Hepatocyte (in vitro differentiated cells): Measurements from ENCODE around the gene TMEFF2. TPM values are rescaled to one million over a fixed set of nuclear protein-coding genes. Genes with fewer than 3 reads are reported as not detected.

Experiments used
- DNase-seq: peaks from one replicate; pipeline ENCODE4 v3.0.0-alpha.2; 2016; ENCODE audit warnings: low spot score
- H2AFZ ChIP-seq: fragments of 200-600 bp; sonication (generic); 2 replicates; pipeline ENCODE4 v1.6.0; 2016; ENCODE audit warnings: antibody characterized with exemption, mild to moderate bottlenecking
- H3K27ac ChIP-seq: fragments of 200-600 bp; sonication (generic); 2 replicates; pipeline ENCODE4 v1.5.1; 2016; ENCODE audit warnings: mild to moderate bottlenecking
- H3K27me3 ChIP-seq: fragments of 200-600 bp; sonication (generic); 2 replicates; pipeline ENCODE4 v1.6.1; 2016
- H3K36me3 ChIP-seq: fragments of 200-600 bp; sonication (generic); replicated peaks from 2 replicates; pipeline ENCODE4 v1.5.1; 2016; ENCODE audit warnings: low read depth; ENCODE audit not compliant: insufficient read depth
- H3K4me1 ChIP-seq: fragments of 200-600 bp; sonication (generic); 2 replicates; pipeline ENCODE4 v1.5.1; 2016; ENCODE audit warnings: mild to moderate bottlenecking, moderate library complexity; ENCODE audit not compliant: insufficient read depth
- H3K4me2 ChIP-seq: fragments of 200-600 bp; sonication (generic); 2 replicates; pipeline ENCODE4 v1.6.0; 2016
- H3K4me3 ChIP-seq: fragments of 200-600 bp; sonication (generic); 2 replicates; pipeline ENCODE4 v1.5.1; 2016; ENCODE audit warnings: mild to moderate bottlenecking
- H3K79me2 ChIP-seq: fragments of 200-600 bp; sonication (generic); 2 replicates; pipeline ENCODE4 v1.6.0; 2017; ENCODE audit warnings: mild to moderate bottlenecking
- H3K9me2 ChIP-seq: fragments of 200-600 bp; sonication (generic); replicated peaks from 2 replicates; pipeline ENCODE4 v1.6.0; 2017; ENCODE audit warnings: mild to moderate bottlenecking; ENCODE audit not compliant: insufficient read depth
- H3K9me3 ChIP-seq: fragments of 200-600 bp; sonication (generic); 2 replicates; pipeline ENCODE4 v1.5.1; 2016; ENCODE audit warnings: low read depth, mild to moderate bottlenecking
- H4K20me1 ChIP-seq: fragments of 200-600 bp; sonication (generic); 2 replicates; pipeline ENCODE4 v1.6.0; 2016; ENCODE audit warnings: mild to moderate bottlenecking; ENCODE audit not compliant: insufficient read depth, poor library complexity, severe bottlenecking
- CTCF ChIP-seq: fragments of 200-600 bp; sonication (generic); IDR thresholded peaks from 2 replicates; pipeline ENCODE4 v1.5.1; 2016; ENCODE audit warnings: antibody characterized with exemption, mild to moderate bottlenecking; ENCODE audit not compliant: poor library complexity
- EZH2 ChIP-seq: fragments of 200-600 bp; sonication (generic); IDR thresholded peaks from 2 replicates; pipeline ENCODE4 v1.6.1; 2016; ENCODE audit warnings: antibody characterized with exemption, mild to moderate bottlenecking, borderline replicate concordance
- EZH2phosphoT487 ChIP-seq: fragments of 200-600 bp; sonication (generic); IDR thresholded peaks from one replicate; pipeline ENCODE4 v1.6.1; 2018; ENCODE audit warnings: antibody characterized with exemption, mild to moderate bottlenecking, low read depth, moderate library complexity; ENCODE audit not compliant: unreplicated experiment, severe bottlenecking
- WGBS: methylation state at CpG from one replicate; pipeline ENCODE4 v1.1.6; 2016; ENCODE audit warnings: low lambda C conversion rate; ENCODE audit errors: missing lambda C conversion rate; 5-methylcytosine and 5-hydroxymethylcytosine counted together
- polyA plus RNA-seq: library from polyadenylated mRNA; unstranded; fragments of >200 nt; fragmentation: Nextera tagmentation; extraction: Ambion mirVana; gene quantifications from 2 replicates; pipeline ENCODE4 v1.2.1, GENCODE V29; 2016
- total RNA-seq: library from RNA; depleted of rRNA; stranded (reverse); fragments of >200 nt; gene quantifications from 2 replicates; pipeline ENCODE4 v1.2.3, GENCODE V29; 2014

TMEFF2 gene
- total and polyA plus RNA-seq, 2 experiments from 2014 or later, result 0.43 to 1.8 TPM

GRCh38 chr2:191912764-191913163, 282.0 kb downstream of the TMEFF2 start:
- H3K4me3 ChIP-seq, result no peak overlapping the region
- H3K9me2 ChIP-seq, result no peaks in the 10 kb centered on the region
- no peak for TF ChIP-seq CTCF
- no peak for TF ChIP-seq EZH2phosphoT487
- no peak for TF ChIP-seq EZH2
- H3K79me2 ChIP-seq, result no peaks in the 10 kb centered on the region
- no peaks in the 10 kb centered on the region for H3K36me3 ChIP-seq
- H3K4me2 ChIP-seq, result no peak overlapping the region
- H4K20me1 ChIP-seq, result no peaks in the 10 kb centered on the region
- H3K9me3 ChIP-seq, result no peaks in the 10 kb centered on the region
- H3K4me1 ChIP-seq, result peaks cover 5% of the 10 kb centered on the region
- DNase-seq, result no peak
- no peak overlapping the region for H2AFZ ChIP-seq
- 72% methylated on average over 3 of the region's 3 CpGs for WGBS
- no peak overlapping the region for H3K27ac ChIP-seq
- no peaks in the 10 kb centered on the region for H3K27me3 ChIP-seq

GRCh38 chr2:191910518-191910917, 284.2 kb downstream of the TMEFF2 start:
- Histone ChIP-seq H3K27me3 (no peaks in the 10 kb centered on the region), H2AFZ (no peak overlapping the region), H3K27ac (no peak overlapping the region), H3K4me3 (no peak overlapping the region), H3K79me2 (no peaks in the 10 kb centered on the region), H3K4me2 (no peak overlapping the region), H3K4me1 (no peaks in the 10 kb centered on the region), H3K9me3 (no peaks in the 10 kb centered on the region), H4K20me1 (no peaks in the 10 kb centered on the region), H3K9me2 (no peaks in the 10 kb centered on the region), H3K36me3 (no peaks in the 10 kb centered on the region)
- TF ChIP-seq CTCF, result no peak
- no peak for DNase-seq
- 91% methylated on average over 2 of the region's 2 CpGs for WGBS

GRCh38 chr2:191908874-191909273, 285.9 kb downstream of the TMEFF2 start:
- Histone ChIP-seq H3K27me3 (no peaks in the 10 kb centered on the region), H3K4me1 (no peaks in the 10 kb centered on the region), H3K79me2 (no peaks in the 10 kb centered on the region), H2AFZ (no peak overlapping the region), H3K9me3 (no peaks in the 10 kb centered on the region), H3K9me2 (no peaks in the 10 kb centered on the region), H3K36me3 (no peaks in the 10 kb centered on the region), H4K20me1 (no peaks in the 10 kb centered on the region), H3K27ac (no peak overlapping the region), H3K4me2 (no peak overlapping the region), H3K4me3 (no peak overlapping the region)
- no peak for DNase-seq
- TF ChIP-seq CTCF (no peak), EZH2phosphoT487 (no peak), EZH2 (no peak)

GRCh38 chr2:191907545-191907944, 287.2 kb downstream of the TMEFF2 start:
- no peaks in the 10 kb centered on the region for H3K79me2 ChIP-seq
- TF ChIP-seq EZH2phosphoT487, result no peak
- no peak for TF ChIP-seq EZH2
- TF ChIP-seq CTCF, result no peak
- DNase-seq, result no peak
- no peaks in the 10 kb centered on the region for H4K20me1 ChIP-seq
- no peak overlapping the region for H3K27ac ChIP-seq
- H3K4me1 ChIP-seq, result no peaks in the 10 kb centered on the region
- H3K9me2 ChIP-seq, result no peaks in the 10 kb centered on the region
- no peaks in the 10 kb centered on the region for H3K27me3 ChIP-seq
- WGBS, result 90% methylated on average over 3 of the region's 3 CpGs
- H3K4me3 ChIP-seq, result no peak overlapping the region
- H3K9me3 ChIP-seq, result no peaks in the 10 kb centered on the region
- H3K36me3 ChIP-seq, result no peaks in the 10 kb centered on the region
- no peak overlapping the region for H3K4me2 ChIP-seq
- no peak overlapping the region for H2AFZ ChIP-seq
